ENCODE data around the gene NARF. TPM values are rescaled to one million over a fixed set of nuclear protein-coding genes. Genes with fewer than 3 reads are reported as not detected.

The NARF gene
- polyA plus RNA-seq, 1 donor, result 53.8 TPM

GRCh38 chr17:82479602-82480001 lies 21.1 kb downstream of the NARF start:
- DNase-seq, result no peak

DNA sequence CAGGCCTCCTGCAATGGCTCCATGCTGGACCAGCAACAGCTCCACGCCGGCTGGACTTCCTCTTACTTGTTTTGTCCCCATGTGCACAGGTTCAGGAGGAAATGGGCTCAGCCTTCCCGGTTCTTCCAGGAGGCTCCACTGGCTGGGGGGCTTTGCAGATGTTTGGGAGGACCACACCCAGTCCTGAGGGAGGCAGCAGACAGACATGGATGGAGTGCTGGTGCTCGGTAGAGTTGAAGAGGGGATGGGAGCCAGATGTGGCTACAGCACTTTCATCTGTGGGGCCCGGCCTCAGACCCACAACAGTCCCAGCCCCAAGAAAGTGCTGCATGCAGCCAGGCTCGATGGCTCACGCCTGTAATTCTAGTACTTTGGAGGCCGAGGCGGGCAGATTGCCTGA lies 21.8 kb downstream of the NARF start:
- DNase-seq, result no peak

DNA sequence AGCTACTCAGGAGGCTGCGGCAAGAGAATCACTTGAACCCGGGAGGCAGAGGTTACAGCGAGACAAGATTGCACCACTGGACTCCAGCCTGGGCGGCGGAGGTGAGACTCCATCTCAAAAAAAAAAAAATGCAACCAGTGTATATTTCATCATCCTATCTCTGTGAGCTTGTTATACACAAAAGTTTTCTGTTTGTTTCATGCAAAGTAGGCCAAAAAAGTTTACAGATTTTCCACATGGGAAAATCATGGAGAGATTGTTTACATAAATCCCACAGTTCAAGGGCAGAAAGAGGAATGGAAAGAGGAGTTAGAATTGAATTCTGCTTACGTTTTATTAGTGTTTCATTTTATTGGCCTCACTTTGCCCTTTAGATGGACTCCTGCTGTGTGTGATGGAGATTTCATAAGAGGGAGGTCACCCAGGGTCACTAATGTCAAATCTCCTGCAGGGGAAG lies 24.7 kb downstream of the NARF start:
- DNase-seq, result no peak

- no peak for DNase-seq
Measured at GRCh38 chr17:82483836-82484235, 25.3 kb downstream of the NARF start.

DNA sequence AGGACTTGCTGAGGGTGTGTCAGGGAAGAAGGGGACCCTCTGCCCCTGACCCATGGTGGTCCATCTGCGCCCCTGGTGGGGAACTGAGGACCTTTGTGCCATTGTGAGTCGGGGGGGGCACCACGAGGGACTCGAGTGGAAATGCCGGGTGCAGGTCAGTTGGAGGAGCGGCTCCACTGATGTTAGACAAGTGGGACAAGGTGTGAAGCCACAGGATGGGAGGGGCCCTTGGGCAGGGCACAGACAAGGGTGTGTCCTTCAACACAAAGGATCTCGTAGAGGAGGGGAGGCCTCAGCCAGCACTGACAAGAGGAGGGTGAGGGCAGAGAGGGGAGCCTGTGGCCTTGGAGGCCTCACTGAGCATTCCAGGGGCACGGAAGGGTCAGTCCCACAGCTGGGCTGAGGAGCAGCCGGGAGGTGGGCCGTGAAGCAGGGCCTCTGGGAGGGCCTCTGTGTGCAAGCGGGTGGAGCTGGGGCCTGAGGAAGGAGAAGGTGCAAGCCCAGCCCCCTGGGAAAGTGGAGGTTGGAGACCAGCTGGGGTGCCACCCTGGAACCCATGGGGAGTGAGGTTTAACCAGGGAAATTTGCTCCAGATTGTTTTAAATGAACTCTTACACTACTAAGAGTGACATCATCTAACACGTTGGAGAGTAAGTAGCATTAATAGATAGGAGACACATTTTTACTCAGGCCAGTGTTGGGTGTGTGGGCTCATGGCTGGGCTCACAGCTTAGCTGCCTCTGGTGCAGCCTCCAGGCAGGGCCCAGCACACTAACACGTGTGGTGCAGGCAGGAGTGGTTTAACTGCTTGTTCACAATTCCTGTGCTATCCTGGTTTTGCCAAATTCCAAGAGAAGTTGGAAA lies 27.9 kb downstream of the NARF start:
- DNase-seq, result no peak

DNA sequence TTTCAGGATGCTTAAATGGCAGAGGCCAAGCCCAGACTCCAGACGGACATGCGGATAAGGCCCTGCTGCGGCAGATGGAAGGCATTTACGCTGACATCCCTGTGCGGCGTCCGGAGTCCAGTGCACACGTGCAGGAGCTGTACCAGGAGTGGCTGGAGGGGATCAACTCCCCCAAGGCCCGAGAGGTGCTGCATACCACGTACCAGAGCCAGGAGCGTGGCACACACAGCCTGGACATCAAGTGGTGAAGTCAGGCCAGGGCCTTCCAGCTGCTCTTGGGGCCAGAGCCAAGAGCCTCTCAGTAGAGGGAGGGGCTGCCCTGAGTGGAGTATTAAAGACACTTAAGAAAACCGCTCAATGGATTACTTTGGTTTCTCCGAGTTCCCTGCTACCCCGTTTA lies 29.4 kb downstream of the NARF start:
- no peak for DNase-seq

GRCh38 chr17:82489117-82489516 lies 30.6 kb downstream of the NARF start:
- no peak for DNase-seq

DNA sequence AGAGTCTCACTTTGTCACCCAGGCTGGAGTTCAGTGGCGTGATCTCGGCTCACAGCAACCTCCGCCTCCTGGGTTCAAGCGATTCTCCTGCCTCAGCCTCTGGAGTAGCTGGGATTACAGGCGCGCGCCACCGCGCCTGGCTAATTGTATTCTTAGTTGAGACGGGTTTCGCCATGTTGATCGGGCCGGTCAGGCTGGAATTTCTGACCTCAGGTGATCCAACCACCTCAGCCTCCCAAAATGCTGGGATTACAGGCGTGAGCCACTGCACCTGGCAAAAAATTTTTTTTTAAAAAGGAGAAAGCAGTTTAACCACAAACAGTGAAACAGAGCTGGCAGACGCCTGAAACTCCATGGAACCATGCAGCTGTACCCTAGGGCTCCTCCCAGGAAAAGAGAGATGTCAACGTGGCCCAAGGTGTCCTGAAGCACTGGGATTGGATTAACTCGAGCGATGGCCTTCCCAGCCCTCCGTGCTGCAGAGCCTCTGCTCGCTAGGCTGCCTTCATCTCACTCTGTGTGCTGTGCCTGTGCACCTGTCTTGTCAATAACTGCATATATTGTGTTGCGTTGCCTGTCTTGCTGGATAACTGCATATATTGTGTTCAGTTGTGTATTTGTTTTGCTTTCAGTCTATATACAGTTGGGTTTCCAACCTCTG lies 31.4 kb downstream of the NARF start:
- no peak for DNase-seq

- DNase-seq, result no peak
Measured at GRCh38 chr17:82490512-82491195, 32.1 kb downstream of the NARF start.

GRCh38 chr17:82491196-82491530 lies 32.6 kb downstream of the NARF start:
- DNase-seq, result no peak

- DNase-seq, result no peak
Measured at GRCh38 chr17:82491533-82491932, 33.0 kb downstream of the NARF start.

GRCh38 chr17:82492643-82493225 lies 34.2 kb downstream of the NARF start:
- no peak for DNase-seq

- DNase-seq, result no peak
Measured at GRCh38 chr17:82493226-82493781, 34.8 kb downstream of the NARF start.

DNA sequence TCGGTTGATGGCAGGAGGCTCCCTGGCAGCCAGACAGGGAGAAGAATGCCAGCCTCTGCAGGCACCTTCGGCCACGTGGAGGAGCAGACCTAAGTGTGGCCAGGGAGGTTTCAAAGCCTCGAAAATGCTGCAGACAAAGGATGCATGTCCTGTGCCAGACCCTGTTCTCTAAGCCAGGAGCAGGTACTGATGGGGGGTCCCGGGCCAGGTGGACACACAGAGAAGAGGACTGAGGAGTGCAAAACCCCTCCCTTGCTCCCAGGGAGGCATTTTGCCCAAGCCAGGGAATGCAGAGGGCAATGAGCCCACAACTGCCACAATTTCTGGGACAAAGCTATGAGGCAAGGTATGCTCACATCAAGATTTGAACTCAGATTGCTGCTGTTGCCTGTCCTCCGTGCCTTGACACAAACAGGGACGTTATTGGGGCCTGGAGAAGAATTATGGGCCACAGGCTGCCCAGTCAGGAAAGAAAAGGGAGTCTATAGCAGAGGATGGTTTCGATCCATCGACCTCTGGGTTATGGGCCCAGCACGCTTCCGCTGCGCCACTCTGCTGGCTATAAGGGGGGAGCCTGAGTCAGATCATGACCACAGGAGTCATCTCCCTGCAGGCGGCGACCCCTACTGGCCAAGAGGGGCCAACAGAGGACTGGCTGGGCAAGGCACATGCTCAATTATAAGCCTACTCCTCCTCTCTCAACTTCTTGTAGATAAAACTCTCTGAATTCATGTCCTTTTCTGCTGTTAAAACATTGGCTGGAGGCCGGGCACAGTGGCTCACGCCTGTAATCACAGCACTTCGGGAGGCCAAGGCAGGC lies 35.9 kb downstream of the NARF start:
- peak; percentile 91 for DNase-seq

- DNase-seq, result no peak
Measured at GRCh38 chr17:82495844-82496528, 37.4 kb downstream of the NARF start.

GRCh38 chr17:82496529-82497434 lies 38.2 kb downstream of the NARF start:
- peak; percentile 96 for DNase-seq

GRCh38 chr17:82497483-82498405 lies 39.2 kb downstream of the NARF start:
- DNase-seq, result peak; percentile 71

- no peak for DNase-seq
Measured at GRCh38 chr17:82502207-82502606, 43.7 kb downstream of the NARF start.

Data from hindlimb muscle (tissue), 1 donor.